ENCODE data around the gene RAD51B.

Gene RAD51B

GRCh38 chr14:68212361-68212760, 392.8 kb downstream of the RAD51B start:
- H3K9me3 ChIP-seq, result no peaks in the 10 kb centered on the region
- H3K36me3 ChIP-seq, result no peaks in the 10 kb centered on the region
- H3K27me3 ChIP-seq, result no peaks in the 10 kb centered on the region
- no peaks in the 10 kb centered on the region for H3K4me1 ChIP-seq
- no peak for TF ChIP-seq CTCF (IDR thresholded peaks at IDR 0.05; ENCODE audit: low read depth, low read length)
- no peak for DNase-seq
- no peak overlapping the region for H3K4me3 ChIP-seq (ENCODE audit: low read depth, low read length)

DNA sequence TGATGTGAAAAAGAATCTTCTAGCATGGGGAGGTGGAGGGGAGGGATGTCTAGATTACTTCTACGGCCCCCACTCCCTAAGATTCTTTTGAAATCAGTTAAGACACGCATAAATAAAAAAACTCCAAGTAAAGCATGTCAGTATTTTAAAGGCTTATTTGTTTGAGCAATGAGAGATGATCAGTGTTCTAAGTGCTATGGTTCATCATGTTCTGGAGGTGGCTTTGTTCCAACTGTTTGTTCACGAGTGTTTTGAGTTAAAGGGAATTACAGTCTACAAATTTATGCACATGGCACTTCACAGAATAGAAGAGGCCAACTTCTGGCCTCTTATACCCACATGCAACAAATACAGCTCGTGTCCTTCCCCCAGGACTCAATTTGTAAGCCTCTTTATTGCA, 394.9 kb downstream of the RAD51B start:
- H3K4me1 ChIP-seq, result no peaks in the 10 kb centered on the region
- H3K36me3 ChIP-seq, result no peaks in the 10 kb centered on the region
- DNase-seq, result no peak
- H3K4me3 ChIP-seq (ENCODE audit: low read depth, low read length), result no peak overlapping the region
- H3K9me3 ChIP-seq, result no peaks in the 10 kb centered on the region
- no peaks in the 10 kb centered on the region for H3K27me3 ChIP-seq
- TF ChIP-seq CTCF (IDR thresholded peaks at IDR 0.05; ENCODE audit: low read depth, low read length), result no peak

DNA sequence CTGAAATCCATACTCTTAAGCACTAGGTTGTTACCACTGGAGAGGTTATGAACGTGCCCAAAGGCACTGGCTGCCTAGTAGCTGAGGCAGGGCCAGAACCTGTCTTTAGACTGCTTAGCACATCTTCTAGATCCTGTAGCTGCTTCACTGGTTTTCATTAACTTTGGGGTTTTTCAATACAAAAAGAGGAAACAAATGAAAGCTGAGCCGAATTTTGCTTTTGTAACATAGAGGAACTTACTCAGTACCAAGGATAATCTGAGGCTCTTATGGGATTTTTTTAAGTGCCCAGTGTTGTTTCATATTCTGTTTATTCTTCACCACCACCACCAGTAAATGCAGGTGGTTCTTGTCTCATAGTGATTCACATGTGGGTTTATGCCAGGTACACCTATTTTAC, 396.1 kb downstream of the RAD51B start:
- DNase-seq, result no peak
- Histone ChIP-seq H3K36me3 (no peaks in the 10 kb centered on the region), H3K27me3 (no peaks in the 10 kb centered on the region), H3K4me1 (no peaks in the 10 kb centered on the region), H3K9me3 (no peaks in the 10 kb centered on the region), H3K4me3 (ENCODE audit: low read depth, low read length) (no peak overlapping the region)
- TF ChIP-seq CTCF (IDR thresholded peaks at IDR 0.05; ENCODE audit: low read depth, low read length), result no peak

DNA sequence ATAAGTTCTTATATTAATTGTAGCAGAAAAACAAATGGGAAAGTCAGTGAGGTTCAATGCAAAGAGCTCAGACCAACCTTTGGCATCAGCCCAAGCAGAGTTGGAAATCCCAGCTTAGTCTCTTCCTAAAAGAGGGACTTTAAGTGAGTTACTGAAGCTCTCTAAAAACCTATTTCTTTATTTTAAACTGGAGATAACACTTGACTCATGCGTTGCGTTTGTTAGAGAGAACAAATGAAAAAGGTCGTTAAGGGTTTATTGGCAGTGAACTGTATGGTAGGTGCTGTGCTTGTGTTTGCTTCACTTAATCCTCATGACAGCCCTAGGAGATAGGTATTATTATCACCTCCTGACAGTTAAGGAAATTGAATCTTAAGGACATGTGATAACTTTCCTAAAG, 396.5 kb downstream of the RAD51B start:
- Histone ChIP-seq H3K36me3 (no peaks in the 10 kb centered on the region), H3K4me1 (no peaks in the 10 kb centered on the region), H3K9me3 (no peaks in the 10 kb centered on the region; the same call in 1 of the 2 replicates), H3K4me3 (ENCODE audit: low read depth, low read length) (no peak overlapping the region), H3K27me3 (no peaks in the 10 kb centered on the region)
- DNase-seq, result no peak
- no peak for TF ChIP-seq CTCF (IDR thresholded peaks at IDR 0.05; ENCODE audit: low read depth, low read length)

GRCh38 chr14:68216957-68217356, 397.4 kb downstream of the RAD51B start:
- DNase-seq, result no peak
- H3K4me1 ChIP-seq, result no peaks in the 10 kb centered on the region
- H3K4me3 ChIP-seq (ENCODE audit: low read depth, low read length), result no peak overlapping the region
- TF ChIP-seq CTCF (IDR thresholded peaks at IDR 0.05; ENCODE audit: low read depth, low read length), result no peak
- H3K27me3 ChIP-seq, result no peaks in the 10 kb centered on the region
- no peaks in the 10 kb centered on the region; the same call in 1 of the 2 replicates for H3K9me3 ChIP-seq
- no peaks in the 10 kb centered on the region for H3K36me3 ChIP-seq

- no peak overlapping the region for H3K4me3 ChIP-seq (ENCODE audit: low read depth, low read length)
- H3K36me3 ChIP-seq, result no peaks in the 10 kb centered on the region
- TF ChIP-seq CTCF (IDR thresholded peaks at IDR 0.05; ENCODE audit: low read depth, low read length), result no peak
- H3K4me1 ChIP-seq, result no peaks in the 10 kb centered on the region
- H3K27me3 ChIP-seq, result no peaks in the 10 kb centered on the region
- H3K9me3 ChIP-seq, result no peaks in the 10 kb centered on the region; the same call in 1 of the 2 replicates
- no peak for DNase-seq
Observed at GRCh38 chr14:68217791-68218340, 398.3 kb downstream of the RAD51B start.

Measured in BE2C (cell line).